Measurements from ENCODE around the gene ME1. TPM values are rescaled to one million over a fixed set of nuclear protein-coding genes. Genes with fewer than 3 reads are reported as not detected.
"Not testable (repeated sequence)": the region's sequence is repeated elsewhere in the genome, so short reads cannot be mapped to it uniquely, and the experiment has no call there.

ME1 gene
- total and polyA plus RNA-seq, 7 donors: 4.2 to 18.5 (median 11.3) TPM

GRCh38 chr6:83369692-83370091 is 61.2 kb downstream of the ME1 start:
- Histone ChIP-seq H3K36me3 (no peaks in the 10 kb centered on the region), H3K27ac (no peak overlapping the region), H3K4me1 (peaks cover 0 to 13% (median 9%) of the 10 kb centered on the region in 4 donors), H3K9me3 (no peaks in the 10 kb centered on the region), H3K4me3 (no peak overlapping the region), H3K27me3 (no peaks in the 10 kb centered on the region)
- WGBS, 2 donors: 83 to 87% methylated on average over 3 of the region's 3 CpGs
- intact Hi-C loops (cut with DNase I): no loop called here
- DNase-seq: no peak
- TF ChIP-seq POLR2A (IDR thresholded peaks at IDR 0.05) (no peak), CTCF (IDR thresholded peaks at IDR 0.05) (no peak), EP300 (IDR thresholded peaks at IDR 0.05) (no peak), POLR2AphosphoS5 (IDR thresholded peaks at IDR 0.05) (no peak)

GRCh38 chr6:83368577-83368976 is 62.3 kb downstream of the ME1 start:
- no peaks in the 10 kb centered on the region for H3K27me3 ChIP-seq
- no peaks in the 10 kb centered on the region for H3K36me3 ChIP-seq
- no peaks in the 10 kb centered on the region for H3K9me3 ChIP-seq
- H3K4me1 ChIP-seq: peaks cover 0 to 13% (median 9%) of the 10 kb centered on the region in 4 donors
- intact Hi-C loops (cut with DNase I): no loop called here
- DNase-seq: no peak
- no peak overlapping the region for H3K4me3 ChIP-seq
- H3K27ac ChIP-seq: no peak overlapping the region
- TF ChIP-seq POLR2AphosphoS5 (IDR thresholded peaks at IDR 0.05) (no peak), POLR2A (IDR thresholded peaks at IDR 0.05) (no peak), EP300 (IDR thresholded peaks at IDR 0.05) (no peak), CTCF (IDR thresholded peaks at IDR 0.05) (no peak)

- Histone ChIP-seq H3K4me1 (peaks cover 0 to 13% (median 9%) of the 10 kb centered on the region in 4 donors), H3K9me3 (no peaks in the 10 kb centered on the region), H3K36me3 (no peaks in the 10 kb centered on the region), H3K27me3 (no peaks in the 10 kb centered on the region), H3K27ac (no peak overlapping the region), H3K4me3 (no peak overlapping the region)
- no peak for DNase-seq
- intact Hi-C loops (cut with DNase I): no loop called here
- WGBS, 2 donors: 94 to 97% methylated on average over 1 of the region's 1 CpG
- no peak for TF ChIP-seq POLR2A (IDR thresholded peaks at IDR 0.05)
- TF ChIP-seq EP300 (IDR thresholded peaks at IDR 0.05): no peak
- no peak for TF ChIP-seq POLR2AphosphoS5 (IDR thresholded peaks at IDR 0.05)
- TF ChIP-seq CTCF (IDR thresholded peaks at IDR 0.05): no peak
Measured at GRCh38 chr6:83367104-83367503, 63.7 kb downstream of the ME1 start.

DNA sequence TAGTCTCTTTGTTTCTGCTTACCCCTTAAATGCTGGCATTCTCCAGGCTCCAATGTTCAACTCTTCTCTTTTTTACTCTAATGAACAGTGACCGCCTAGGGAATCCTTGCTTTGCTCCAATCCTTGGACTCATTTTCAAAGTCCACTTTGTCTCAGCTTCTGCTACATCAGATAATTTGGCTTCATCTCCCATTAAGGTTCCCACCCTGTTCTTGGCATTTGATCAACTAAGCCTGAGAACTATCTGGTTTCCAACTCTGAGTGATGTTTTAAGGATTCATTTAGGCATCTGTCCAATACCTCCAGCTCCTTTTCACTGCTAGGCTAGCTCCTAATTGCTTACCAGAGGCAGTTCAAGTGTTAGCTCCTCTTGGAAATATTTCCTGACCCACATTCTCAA is 64.9 kb downstream of the ME1 start:
- Histone ChIP-seq H3K27me3 (no peaks in the 10 kb centered on the region), H3K4me3 (no peak overlapping the region), H3K36me3 (no peaks in the 10 kb centered on the region), H3K4me1 (peaks cover 0 to 13% (median 9%) of the 10 kb centered on the region in 4 donors), H3K27ac (no peak overlapping the region), H3K9me3 (no peaks in the 10 kb centered on the region)
- TF ChIP-seq POLR2AphosphoS5 (IDR thresholded peaks at IDR 0.05): no peak
- no peak for TF ChIP-seq POLR2A (IDR thresholded peaks at IDR 0.05)
- TF ChIP-seq EP300 (IDR thresholded peaks at IDR 0.05): no peak
- TF ChIP-seq CTCF (IDR thresholded peaks at IDR 0.05): no peak
- 72 to 88% methylated on average over 1 of the region's 1 CpG for WGBS, 2 donors
- intact Hi-C loops (cut with DNase I): no loop called here
- no peak for DNase-seq

- H3K27me3 ChIP-seq; intact Hi-C loops (cut with DNase I); H3K9me3 ChIP-seq; DNase-seq; H3K27ac ChIP-seq; H3K36me3 ChIP-seq; H3K4me3 ChIP-seq: not testable (repeated sequence)
- 94% methylated on average over 6 of the region's 6 CpGs for WGBS, 2 donors
- H3K4me1 ChIP-seq: peaks cover 0 to 13% (median 9%) of the 10 kb centered on the region in 4 donors
Measured at GRCh38 chr6:83362349-83362748, 68.5 kb downstream of the ME1 start.

All from sigmoid colon (tissue), 7 donors.